Testis (tissue), 2 donors: ENCODE measurements around the gene BIN1.

ENCODE experiments used
- POLR2A ChIP-seq: fragments of 450-650 bp; IDR thresholded peaks from one replicate; pipeline ENCODE4 v1.6.1; 2017; ENCODE audit warnings: antibody characterized with exemption, mild to moderate bottlenecking, moderate library complexity
- TF ChIP-seq, protein P1 (sequence below), 3 experiments: fragments of 450-650 bp in 2 of 3; fragments of 200-600 bp in 1 of 3; sonication (generic) in 1 of 3; IDR thresholded peaks; one replicate each; pipeline ENCODE4 v1.5.1; 2016 to 2019; ENCODE audit warnings: antibody characterized with exemption in 3 of 3, mild to moderate bottlenecking in 2 of 3, moderate library complexity in 1 of 3

DNA sequence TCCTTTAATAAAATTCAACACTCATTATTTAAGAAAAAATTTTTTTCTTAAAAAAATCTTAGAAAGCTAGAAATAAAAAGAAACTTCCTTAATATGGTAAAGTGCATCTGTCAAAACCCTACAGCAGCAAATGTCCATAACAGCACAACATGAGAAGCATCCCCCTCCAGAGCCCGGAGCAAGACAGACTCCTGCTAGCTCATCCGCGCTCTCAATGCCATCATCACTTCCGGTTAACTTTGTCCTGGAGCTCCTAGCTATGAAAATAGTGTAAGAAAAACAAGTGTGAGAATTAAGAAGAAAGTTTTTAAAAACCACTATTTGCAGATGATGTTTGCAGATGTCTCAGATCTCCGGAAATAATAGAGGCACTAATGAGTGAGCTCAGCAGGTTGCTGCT lies 105.2 kb downstream of the BIN1 start:
- TF ChIP-seq POLR2A: no peak
- TF ChIP-seq, protein P1, sequence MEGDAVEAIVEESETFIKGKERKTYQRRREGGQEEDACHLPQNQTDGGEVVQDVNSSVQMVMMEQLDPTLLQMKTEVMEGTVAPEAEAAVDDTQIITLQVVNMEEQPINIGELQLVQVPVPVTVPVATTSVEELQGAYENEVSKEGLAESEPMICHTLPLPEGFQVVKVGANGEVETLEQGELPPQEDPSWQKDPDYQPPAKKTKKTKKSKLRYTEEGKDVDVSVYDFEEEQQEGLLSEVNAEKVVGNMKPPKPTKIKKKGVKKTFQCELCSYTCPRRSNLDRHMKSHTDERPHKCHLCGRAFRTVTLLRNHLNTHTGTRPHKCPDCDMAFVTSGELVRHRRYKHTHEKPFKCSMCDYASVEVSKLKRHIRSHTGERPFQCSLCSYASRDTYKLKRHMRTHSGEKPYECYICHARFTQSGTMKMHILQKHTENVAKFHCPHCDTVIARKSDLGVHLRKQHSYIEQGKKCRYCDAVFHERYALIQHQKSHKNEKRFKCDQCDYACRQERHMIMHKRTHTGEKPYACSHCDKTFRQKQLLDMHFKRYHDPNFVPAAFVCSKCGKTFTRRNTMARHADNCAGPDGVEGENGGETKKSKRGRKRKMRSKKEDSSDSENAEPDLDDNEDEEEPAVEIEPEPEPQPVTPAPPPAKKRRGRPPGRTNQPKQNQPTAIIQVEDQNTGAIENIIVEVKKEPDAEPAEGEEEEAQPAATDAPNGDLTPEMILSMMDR (IDR thresholded peaks at IDR 0.05): no peak
